ENCODE measurements around the gene NDUFS1. TPM values are rescaled to one million over a fixed set of nuclear protein-coding genes. Genes with fewer than 3 reads are reported as not detected.
"Not testable (repeated sequence)": the region's sequence is repeated elsewhere in the genome, so short reads cannot be mapped to it uniquely, and the experiment has no call there.

NDUFS1 gene
- total RNA-seq, 1 experiment from 2014 or later = 79.2 TPM

- TSS peak; percentile 72 for BruUV-seq (replicated peaks)
- no peaks in the 10 kb centered on the region for H3K9me3 Mint-ChIP-seq (ENCODE audit: low read depth, unreplicated experiment)
- H3K36me3 Mint-ChIP-seq (ENCODE audit: insufficient read depth, unreplicated experiment) = peaks cover 68% of the 10 kb centered on the region
- peak overlapping the region; percentile 97 for H3K27ac Mint-ChIP-seq (ENCODE audit: unreplicated experiment)
- intact Hi-C loops (cut with micrococcal nuclease; ENCODE audit: unreplicated experiment) = loop anchor here (10.0 kb wide), 1 partner anchor 395 kb away; no protein-coding TSS in a partner anchor
- peak overlapping the region; percentile 78 for H3K4me3 Mint-ChIP-seq (ENCODE audit: low read depth, unreplicated experiment)
- H3K4me1 Mint-ChIP-seq (ENCODE audit: low read depth, unreplicated experiment) = peaks cover 20% of the 10 kb centered on the region
- peak; percentile 11 for DNase-seq
- H3K27me3 Mint-ChIP-seq (ENCODE audit: unreplicated experiment) = no peaks in the 10 kb centered on the region
- no peak for TF ChIP-seq CTCF (IDR thresholded peaks at IDR 0.05; ENCODE audit: unreplicated experiment)
- CTCF ChIA-PET = interaction anchor here (0.5 to 1.5 kb wide), 5 partner anchors 15 to 724 kb away, joined by 3 read pairs; no protein-coding TSS in a partner anchor
Measured at GRCh38 chr2:206160125-206160806, 1.0 kb upstream of the NDUFS1 start.

GRCh38 chr2:206158563-206159345 is 490 bp downstream of the NDUFS1 start:
- no peak for DNase-seq
- CTCF ChIA-PET = no interaction called here

GRCh38 chr2:206157014-206157413 is 2.2 kb downstream of the NDUFS1 start:
- H3K4me3 Mint-ChIP-seq (ENCODE audit: low read depth, unreplicated experiment) = not testable (repeated sequence)
- intact Hi-C loops (cut with micrococcal nuclease; ENCODE audit: unreplicated experiment) = loop anchor here (10.0 kb wide), 1 partner anchor 132 kb away; no protein-coding TSS in a partner anchor

More at GRCh38 chr2:206158563-206159345, 490 bp downstream of the NDUFS1 start:
- Mint-ChIP-seq H3K27me3 (ENCODE audit: unreplicated experiment) (no peaks in the 10 kb centered on the region), H3K4me1 (ENCODE audit: low read depth, unreplicated experiment) (peaks cover 20% of the 10 kb centered on the region), H3K4me3 (ENCODE audit: low read depth, unreplicated experiment) (peak overlapping the region; percentile 78), H3K36me3 (ENCODE audit: insufficient read depth, unreplicated experiment) (peaks cover 63% of the 10 kb centered on the region), H3K27ac (ENCODE audit: unreplicated experiment) (peak overlapping the region; percentile 97), H3K9me3 (ENCODE audit: low read depth, unreplicated experiment) (no peaks in the 10 kb centered on the region)
- intact Hi-C loops (cut with micrococcal nuclease; ENCODE audit: unreplicated experiment) = loop anchor here (10.0 kb wide), 1 partner anchor 134 kb away; no protein-coding TSS in a partner anchor
- TF ChIP-seq CTCF (IDR thresholded peaks at IDR 0.05; ENCODE audit: unreplicated experiment) = no peak
- BruUV-seq (replicated peaks) = TSS peak; percentile 81

GRCh38 chr2:206154197-206154596 is 5.0 kb downstream of the NDUFS1 start:
- no peak for TF ChIP-seq CTCF (IDR thresholded peaks at IDR 0.05; ENCODE audit: unreplicated experiment)
- no peaks in the 10 kb centered on the region for H3K27me3 Mint-ChIP-seq (ENCODE audit: unreplicated experiment)
- peaks cover 35% of the 10 kb centered on the region for H3K36me3 Mint-ChIP-seq (ENCODE audit: insufficient read depth, unreplicated experiment)
- DNase-seq = no peak
- H3K9me3 Mint-ChIP-seq (ENCODE audit: low read depth, unreplicated experiment) = no peaks in the 10 kb centered on the region
- intact Hi-C loops (cut with micrococcal nuclease; ENCODE audit: unreplicated experiment) = loop anchor here (10.0 kb wide), 1 partner anchor 129 kb away; no protein-coding TSS in a partner anchor
- H3K4me1 Mint-ChIP-seq (ENCODE audit: low read depth, unreplicated experiment) = no peaks in the 10 kb centered on the region
- no peak overlapping the region for H3K27ac Mint-ChIP-seq (ENCODE audit: unreplicated experiment)
- no peak overlapping the region for H3K4me3 Mint-ChIP-seq (ENCODE audit: low read depth, unreplicated experiment)
- BruUV-seq (replicated peaks) = no TSS peak
- CTCF ChIA-PET = no interaction called here

More at GRCh38 chr2:206157014-206157413, 2.2 kb downstream of the NDUFS1 start:
- CTCF ChIA-PET; DNase-seq; BruUV-seq (replicated peaks); H3K4me1 Mint-ChIP-seq (ENCODE audit: low read depth, unreplicated experiment); H3K9me3 Mint-ChIP-seq (ENCODE audit: low read depth, unreplicated experiment); H3K27ac Mint-ChIP-seq (ENCODE audit: unreplicated experiment); H3K27me3 Mint-ChIP-seq (ENCODE audit: unreplicated experiment): not testable (repeated sequence)
- peaks cover 46% of the 10 kb centered on the region for H3K36me3 Mint-ChIP-seq (ENCODE audit: insufficient read depth, unreplicated experiment)
